ENCODE data around the gene RABGAP1L.

- TF ChIP-seq YY1 (IDR thresholded peaks at IDR 0.05) = no peak
- TF ChIP-seq, protein P1, sequence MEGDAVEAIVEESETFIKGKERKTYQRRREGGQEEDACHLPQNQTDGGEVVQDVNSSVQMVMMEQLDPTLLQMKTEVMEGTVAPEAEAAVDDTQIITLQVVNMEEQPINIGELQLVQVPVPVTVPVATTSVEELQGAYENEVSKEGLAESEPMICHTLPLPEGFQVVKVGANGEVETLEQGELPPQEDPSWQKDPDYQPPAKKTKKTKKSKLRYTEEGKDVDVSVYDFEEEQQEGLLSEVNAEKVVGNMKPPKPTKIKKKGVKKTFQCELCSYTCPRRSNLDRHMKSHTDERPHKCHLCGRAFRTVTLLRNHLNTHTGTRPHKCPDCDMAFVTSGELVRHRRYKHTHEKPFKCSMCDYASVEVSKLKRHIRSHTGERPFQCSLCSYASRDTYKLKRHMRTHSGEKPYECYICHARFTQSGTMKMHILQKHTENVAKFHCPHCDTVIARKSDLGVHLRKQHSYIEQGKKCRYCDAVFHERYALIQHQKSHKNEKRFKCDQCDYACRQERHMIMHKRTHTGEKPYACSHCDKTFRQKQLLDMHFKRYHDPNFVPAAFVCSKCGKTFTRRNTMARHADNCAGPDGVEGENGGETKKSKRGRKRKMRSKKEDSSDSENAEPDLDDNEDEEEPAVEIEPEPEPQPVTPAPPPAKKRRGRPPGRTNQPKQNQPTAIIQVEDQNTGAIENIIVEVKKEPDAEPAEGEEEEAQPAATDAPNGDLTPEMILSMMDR (IDR thresholded peaks at IDR 0.05; ENCODE audit: low read depth, low read length, missing input control) = no peak
- no peak for TF ChIP-seq JUND (IDR thresholded peaks at IDR 0.05)
- no peak for TF ChIP-seq RAD21 (IDR thresholded peaks at IDR 0.05)
These were observed 149.3 kb downstream of the RABGAP1L start for GRCh38 chr1:174308604-174309003.

Data from liver (tissue), 3 donors.